Mesenchymal stem cell (in vitro differentiated cells and primary cell): Measurements from ENCODE around the gene AHDC1.

ENCODE experiments used
- DNase-seq: peaks from one replicate; pipeline ENCODE4 v3.0.0-alpha.2; 2013
- H2AFZ ChIP-seq: one replicate; pipeline ENCODE4 v1.6.1; 2013; ENCODE audit warnings: low read depth, mild to moderate bottlenecking, control low read depth, inconsistent platforms, low read length, moderate library complexity
- H2AK5ac ChIP-seq: 2 replicates; pipeline ENCODE4 v1.6.1; 2013; ENCODE audit warnings: low read length, moderate library complexity, mild to moderate bottlenecking, inconsistent platforms; ENCODE audit not compliant: severe bottlenecking
- H2BK120ac ChIP-seq: one replicate; pipeline ENCODE4 v1.6.1; 2013; ENCODE audit warnings: low read depth, mild to moderate bottlenecking, inconsistent platforms, low read length, moderate library complexity
- H2BK12ac ChIP-seq, 2 experiments: one replicate each; pipeline ENCODE4 v1.6.1; 2013; ENCODE audit warnings: inconsistent platforms in 2 of 2, low read length in 2 of 2, mild to moderate bottlenecking in 2 of 2, moderate library complexity in 2 of 2, control low read depth in 1 of 2
- H2BK15ac ChIP-seq: one replicate; pipeline ENCODE4 v1.6.1; 2013; ENCODE audit warnings: mild to moderate bottlenecking, low read depth, inconsistent platforms; ENCODE audit not compliant: poor library complexity, severe bottlenecking
- H2BK5ac ChIP-seq: 2 replicates; pipeline ENCODE4 v1.6.1; 2013; ENCODE audit warnings: low read depth, mild to moderate bottlenecking, low read length, control low read depth, inconsistent platforms; ENCODE audit not compliant: poor library complexity, severe bottlenecking
- H3K14ac ChIP-seq, 2 experiments: one replicate each; pipeline ENCODE4 v1.6.1; 2013; ENCODE audit warnings: inconsistent platforms in 2 of 2, low read length in 2 of 2, control low read depth in 1 of 2, mild to moderate bottlenecking in 1 of 2, moderate library complexity in 1 of 2
- H3K18ac ChIP-seq, 2 experiments: one replicate each; pipeline ENCODE4 v1.6.1; 2013; ENCODE audit warnings: inconsistent platforms in 2 of 2, low read length in 2 of 2, control low read depth in 1 of 2, low read depth in 1 of 2, mild to moderate bottlenecking in 1 of 2
- H3K23ac ChIP-seq, 2 experiments: one replicate each; pipeline ENCODE4 v1.6.1; 2013; ENCODE audit warnings: inconsistent platforms in 2 of 2, low read length in 2 of 2, mild to moderate bottlenecking in 2 of 2, moderate library complexity in 2 of 2, control low read depth in 1 of 2
- H3K27ac ChIP-seq: 2 replicates; pipeline ENCODE4 v1.5.1; 2013; ENCODE audit warnings: mild to moderate bottlenecking, moderate library complexity, low read length, control low read depth, inconsistent platforms; ENCODE audit not compliant: poor library complexity, severe bottlenecking
- H3K27me3 ChIP-seq, 2 experiments: 2 replicates each; pipeline versions ENCODE4 v1.6.1 to v1.7.0; 2013; ENCODE audit warnings: low read length in 2 of 2, mild to moderate bottlenecking in 2 of 2, moderate library complexity in 2 of 2, control low read depth in 1 of 2, inconsistent platforms in 1 of 2; ENCODE audit not compliant: control insufficient read depth in 1 of 2, insufficient read depth in 1 of 2
- H3K36me3 ChIP-seq, 2 experiments: 2 replicates each; pipeline versions ENCODE4 v1.6.1 to v1.7.0; 2013; ENCODE audit warnings: low read length in 2 of 2, control low read depth in 1 of 2, inconsistent platforms in 1 of 2, low read depth in 1 of 2, mild to moderate bottlenecking in 1 of 2; ENCODE audit not compliant: insufficient read depth in 2 of 2, control insufficient read depth in 1 of 2
- H3K4ac ChIP-seq, 2 experiments: one replicate each; pipeline ENCODE4 v1.6.1; 2013; ENCODE audit warnings: inconsistent platforms in 2 of 2, low read length in 2 of 2, mild to moderate bottlenecking in 2 of 2, moderate library complexity in 2 of 2, control low read depth in 1 of 2, low read depth in 1 of 2
- H3K4me1 ChIP-seq: 2 replicates; pipeline ENCODE4 v1.6.1; 2013; ENCODE audit warnings: low read depth, low read length, control low read depth; ENCODE audit not compliant: control insufficient read depth, insufficient read depth
- H3K4me2 ChIP-seq: 2 replicates; pipeline ENCODE4 v1.6.1; 2013; ENCODE audit warnings: low read length, mild to moderate bottlenecking, inconsistent platforms; ENCODE audit not compliant: poor library complexity, severe bottlenecking
- H3K4me3 ChIP-seq, 2 experiments: 2 replicates each; pipeline versions ENCODE4 v1.5.1 to v1.7.0; 2013; ENCODE audit warnings: low read length in 2 of 2, mild to moderate bottlenecking in 2 of 2, control low read depth in 1 of 2, low read depth in 1 of 2; ENCODE audit not compliant: insufficient read depth in 1 of 2
- H3K79me1 ChIP-seq: replicated peaks from 2 replicates; pipeline ENCODE4 v1.6.1; 2013; ENCODE audit warnings: mild to moderate bottlenecking, control low read depth, low read length, inconsistent platforms; ENCODE audit not compliant: poor library complexity, severe bottlenecking
- H3K9ac ChIP-seq: 2 replicates; pipeline ENCODE4 v1.7.0; 2013; ENCODE audit warnings: mild to moderate bottlenecking, low read length, moderate library complexity
- H3K9me3 ChIP-seq: 2 replicates; pipeline ENCODE4 v1.7.0; 2013; ENCODE audit warnings: mild to moderate bottlenecking, low read length; ENCODE audit not compliant: control insufficient read depth
- H4K8ac ChIP-seq: one replicate; pipeline ENCODE4 v1.6.1; 2013; ENCODE audit warnings: inconsistent platforms, mild to moderate bottlenecking, low read length, moderate library complexity
- H4K91ac ChIP-seq: one replicate; pipeline ENCODE4 v1.6.1; 2013; ENCODE audit warnings: mild to moderate bottlenecking, low read length, inconsistent platforms
- WGBS: methylation state at CpG from one replicate; pipeline ENCODE4 v1.1.7; 2013; ENCODE audit warnings: mixed read lengths; 5-methylcytosine and 5-hydroxymethylcytosine counted together

AHDC1 gene

DNA sequence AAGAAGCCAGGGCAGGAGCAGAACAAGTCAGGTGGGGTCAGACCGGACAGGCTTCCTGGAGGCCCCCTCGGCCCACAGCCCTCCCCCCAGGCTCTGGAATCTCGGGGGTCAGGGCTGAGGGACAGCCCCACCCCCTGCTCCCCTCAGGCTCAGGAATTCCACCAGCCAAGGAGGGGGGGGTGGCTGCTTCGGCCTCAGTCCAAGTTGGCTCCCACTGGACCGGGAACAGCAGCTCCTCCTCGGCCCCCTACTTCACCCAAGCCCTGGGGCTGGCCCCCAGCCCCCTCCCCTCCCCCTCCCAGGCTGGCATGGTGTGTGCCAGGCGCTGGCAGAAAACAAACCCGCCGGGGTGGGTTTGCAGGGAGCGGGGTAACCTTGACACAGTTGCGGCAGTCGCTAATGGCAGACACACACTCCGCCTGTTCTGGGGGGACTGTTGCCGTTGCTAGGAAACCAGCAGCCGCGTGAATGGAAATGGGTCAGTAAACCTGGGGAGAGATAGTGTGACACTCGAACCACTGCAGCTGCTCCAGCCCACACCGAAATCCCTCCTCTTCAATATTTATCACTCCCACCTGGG lies 32.4 kb downstream of the AHDC1 start:
- Histone ChIP-seq H3K27me3 (no peaks in the 10 kb centered on the region), H4K91ac (peak overlapping the region; percentile 14), H3K36me3 (peaks cover 0 to 8% of the 10 kb centered on the region in 2 experiments), H2BK5ac (peak overlapping the region; percentile 33), H2BK12ac (peak overlapping the region; percentile 11 to 15), H3K14ac (no peak overlapping the region), H3K4me2 (peak overlapping the region; percentile 12), H2BK15ac (peak overlapping the region; percentile 32), H3K4ac (peak overlapping the region in 1 of 2 experiments; percentile 35), H3K79me1 (peaks cover 15% of the 10 kb centered on the region), H3K23ac (no peak overlapping the region), H4K8ac (peak overlapping the region; percentile 73), H3K9me3 (no peaks in the 10 kb centered on the region), H2BK120ac (no peak overlapping the region), H3K18ac (peak overlapping the region; percentile 76 to 84), H2AFZ (no peak overlapping the region), H3K27ac (peak overlapping the region; percentile 66), H2AK5ac (peak overlapping the region; percentile 69), H3K9ac (peak overlapping the region; percentile 59), H3K4me3 (no peak overlapping the region), H3K4me1 (peaks cover 84% of the 10 kb centered on the region)
- WGBS = 21% methylated on average over 12 of the region's 18 CpGs
- DNase-seq = peak; percentile 45

DNA sequence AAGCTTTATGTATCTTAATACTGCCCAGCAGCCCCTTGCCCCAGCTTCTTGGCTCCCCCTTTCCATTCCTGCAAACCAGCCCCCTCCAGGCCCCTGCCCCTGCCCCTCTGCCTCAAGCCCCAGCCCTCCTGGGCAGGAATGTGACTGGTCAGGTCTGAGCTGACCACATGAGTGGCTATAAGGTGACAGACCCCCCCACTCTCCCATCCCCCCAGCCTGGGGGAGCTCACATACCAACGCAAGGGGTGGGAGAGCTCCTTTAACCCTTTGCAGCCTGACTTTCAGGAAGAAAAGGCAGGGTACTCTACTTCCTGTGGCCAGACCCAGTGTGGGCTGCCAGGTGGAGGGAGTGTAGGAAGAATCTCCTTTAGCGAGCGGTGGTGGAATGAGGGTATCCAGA lies 33.2 kb downstream of the AHDC1 start:
- peak overlapping the region in 1 of 2 experiments; percentile 40 for H3K18ac ChIP-seq
- peak overlapping the region; percentile 61 for H2BK120ac ChIP-seq
- H3K9me3 ChIP-seq = no peaks in the 10 kb centered on the region
- peaks cover 82% of the 10 kb centered on the region for H3K4me1 ChIP-seq
- DNase-seq = no peak
- no peak overlapping the region for H2AFZ ChIP-seq
- H3K4me3 ChIP-seq = no peak overlapping the region
- H4K91ac ChIP-seq = peak overlapping the region; percentile 72
- H3K79me1 ChIP-seq = peaks cover 18% of the 10 kb centered on the region
- peak overlapping the region; percentile 88 for H2BK15ac ChIP-seq
- peak overlapping the region; percentile 69 for H2AK5ac ChIP-seq
- no peaks in the 10 kb centered on the region for H3K27me3 ChIP-seq
- H3K36me3 ChIP-seq = peaks cover 0 to 8% of the 10 kb centered on the region in 2 experiments
- H2BK12ac ChIP-seq = peak overlapping the region; percentile 37 to 85
- no peak overlapping the region for H3K4me2 ChIP-seq
- H3K9ac ChIP-seq = no peak overlapping the region
- no peak overlapping the region for H3K23ac ChIP-seq
- H3K14ac ChIP-seq = peak overlapping the region in 1 of 2 experiments; percentile 61
- peak overlapping the region; percentile 66 for H3K27ac ChIP-seq
- H3K4ac ChIP-seq = peak overlapping the region; percentile 19 to 26
- no peak overlapping the region for H4K8ac ChIP-seq
- peak overlapping the region; percentile 33 for H2BK5ac ChIP-seq
- 0% methylated on average over 1 of the region's 3 CpGs for WGBS

DNA sequence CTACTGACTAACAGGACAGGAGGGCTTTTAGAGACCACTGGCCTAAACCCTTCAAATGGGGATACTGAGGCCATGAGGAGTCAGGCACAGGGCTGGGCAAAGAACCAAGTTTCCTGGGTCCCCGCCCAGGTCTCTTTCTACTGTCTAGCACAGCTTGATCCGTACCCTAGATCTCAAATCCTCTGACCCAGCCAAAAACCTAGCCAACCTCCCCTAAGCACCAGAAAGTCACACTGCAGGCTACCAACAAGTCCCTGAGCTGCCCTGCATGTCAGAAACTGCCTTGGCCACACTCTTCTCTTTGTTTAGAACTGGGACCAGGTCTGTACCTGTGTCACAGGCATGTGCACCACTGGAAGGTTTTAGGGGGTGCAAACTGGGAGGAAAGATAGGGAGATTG lies 33.6 kb downstream of the AHDC1 start:
- Histone ChIP-seq H3K18ac (peak overlapping the region; percentile 19 to 40), H4K8ac (no peak overlapping the region), H3K4me2 (no peak overlapping the region), H2AFZ (no peak overlapping the region), H2BK120ac (peak overlapping the region; percentile 61), H3K36me3 (peaks cover 0 to 9% of the 10 kb centered on the region in 2 experiments), H3K27ac (peak overlapping the region; percentile 66), H3K9ac (no peak overlapping the region), H3K4me3 (no peak overlapping the region), H3K23ac (no peak overlapping the region), H2BK15ac (peak overlapping the region; percentile 88), H3K9me3 (no peaks in the 10 kb centered on the region), H2AK5ac (peak overlapping the region; percentile 31), H2BK5ac (peak overlapping the region; percentile 48), H2BK12ac (peak overlapping the region in 1 of 2 experiments; percentile 59), H3K14ac (no peak overlapping the region), H3K4ac (peak overlapping the region in 1 of 2 experiments; percentile 5), H3K79me1 (peaks cover 22% of the 10 kb centered on the region), H4K91ac (peak overlapping the region; percentile 2), H3K4me1 (peaks cover 82% of the 10 kb centered on the region), H3K27me3 (no peaks in the 10 kb centered on the region)
- WGBS = 65% methylated on average over 2 of the region's 2 CpGs
- DNase-seq = no peak

DNA sequence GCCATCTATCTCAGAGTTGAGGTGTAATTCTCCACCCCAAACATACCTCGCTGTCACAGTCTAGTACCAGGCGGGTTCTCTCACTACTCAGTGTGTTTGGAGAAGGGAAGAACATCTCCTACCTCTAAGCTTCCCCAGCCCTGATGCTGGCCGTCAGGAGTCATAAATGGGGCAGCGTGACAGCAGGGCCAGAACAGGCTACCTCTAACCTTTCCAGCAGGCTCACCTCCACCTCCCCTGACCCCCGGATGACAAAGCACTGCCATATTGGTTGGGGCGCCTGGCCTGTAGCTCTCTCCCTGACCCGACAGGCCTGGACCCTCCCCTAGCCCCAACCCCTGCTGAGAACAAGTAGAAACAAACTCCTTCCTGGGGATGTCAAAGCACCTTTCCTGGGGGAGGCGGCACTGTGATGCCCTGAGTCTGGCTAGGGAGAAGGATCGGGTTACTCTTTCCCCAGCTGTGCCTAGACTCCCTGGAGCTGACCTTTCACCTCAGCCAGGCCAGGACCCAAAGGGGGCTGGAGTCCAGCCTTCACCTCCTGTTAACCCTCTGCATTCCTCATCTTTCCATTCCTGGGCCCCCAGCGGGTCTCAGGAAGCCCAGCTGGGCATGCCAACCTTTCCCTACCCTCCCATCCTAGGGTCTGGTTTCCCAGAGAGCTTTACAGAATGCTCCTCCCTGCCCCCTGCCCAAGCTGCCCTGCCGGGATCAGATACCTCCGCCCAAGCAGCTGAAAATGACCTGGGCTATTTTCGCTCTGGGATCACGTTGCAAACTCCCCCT lies 34.2 kb downstream of the AHDC1 start:
- Histone ChIP-seq H2AK5ac (peak overlapping the region; percentile 31), H2BK120ac (no peak overlapping the region), H2BK12ac (peak overlapping the region; percentile 25 to 59), H4K8ac (no peak overlapping the region), H3K79me1 (peaks cover 28% of the 10 kb centered on the region), H3K14ac (no peak overlapping the region), H3K4me2 (no peak overlapping the region), H2BK15ac (peak overlapping the region; percentile 44), H2AFZ (no peak overlapping the region), H3K4ac (peak overlapping the region; percentile 5 to 14), H3K9me3 (no peaks in the 10 kb centered on the region), H3K9ac (no peak overlapping the region), H4K91ac (peak overlapping the region; percentile 34), H3K27ac (peak overlapping the region; percentile 66), H2BK5ac (peak overlapping the region; percentile 48), H3K36me3 (peaks cover 0 to 16% of the 10 kb centered on the region in 2 experiments), H3K27me3 (no peaks in the 10 kb centered on the region), H3K4me1 (peaks cover 83% of the 10 kb centered on the region), H3K18ac (peak overlapping the region; percentile 14 to 38), H3K4me3 (no peak overlapping the region), H3K23ac (no peak overlapping the region)
- no peak for DNase-seq
- 50% methylated on average over 14 of the region's 14 CpGs for WGBS
